ENCODE data around the gene ACOT7. TPM values are rescaled to one million over a fixed set of nuclear protein-coding genes. Genes with fewer than 3 reads are reported as not detected.

The ACOT7 gene
- total RNA-seq, 4 donors from 2014 or later, result 23.5 to 50.7 (median 39.0) TPM

DNA sequence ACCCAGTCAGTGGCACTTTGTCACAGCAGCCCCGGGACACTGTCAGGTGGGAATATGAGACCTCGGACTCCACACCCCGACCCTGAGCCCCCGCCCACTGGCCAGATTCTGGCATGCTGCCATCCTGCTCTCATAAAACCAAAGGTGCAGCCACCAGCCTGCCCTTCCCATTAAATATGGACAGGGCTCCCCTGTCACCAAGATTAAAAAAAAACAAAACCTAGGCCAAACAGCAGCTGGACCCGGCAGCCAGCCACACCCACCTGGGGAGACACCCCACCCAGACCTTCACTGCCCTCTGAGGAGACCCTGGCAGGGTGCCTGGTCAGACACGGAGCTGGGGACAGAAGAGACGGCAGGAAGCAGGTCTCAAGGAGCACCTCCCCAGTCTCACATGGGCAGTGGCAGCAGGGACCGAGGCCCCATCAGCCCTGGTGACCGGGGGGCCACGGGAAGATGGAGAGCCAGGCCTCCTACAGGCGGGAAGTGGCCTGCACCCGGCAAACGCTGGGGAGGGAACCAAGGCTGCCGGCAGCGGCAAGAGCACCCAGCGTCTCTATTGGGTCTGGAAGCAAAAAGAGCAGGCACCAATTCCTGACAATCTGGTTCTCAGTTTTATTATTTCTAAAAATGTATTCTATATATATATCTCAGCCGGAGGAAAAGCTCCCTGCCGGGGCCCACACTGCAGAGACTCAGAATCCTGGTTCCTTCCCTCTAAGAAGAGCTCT, 61.9 kb downstream of the ACOT7 start:
- peaks cover 0 to 40% (median 0%) of the 10 kb centered on the region in 3 donors for H3K36me3 ChIP-seq
- TF ChIP-seq, protein P1, sequence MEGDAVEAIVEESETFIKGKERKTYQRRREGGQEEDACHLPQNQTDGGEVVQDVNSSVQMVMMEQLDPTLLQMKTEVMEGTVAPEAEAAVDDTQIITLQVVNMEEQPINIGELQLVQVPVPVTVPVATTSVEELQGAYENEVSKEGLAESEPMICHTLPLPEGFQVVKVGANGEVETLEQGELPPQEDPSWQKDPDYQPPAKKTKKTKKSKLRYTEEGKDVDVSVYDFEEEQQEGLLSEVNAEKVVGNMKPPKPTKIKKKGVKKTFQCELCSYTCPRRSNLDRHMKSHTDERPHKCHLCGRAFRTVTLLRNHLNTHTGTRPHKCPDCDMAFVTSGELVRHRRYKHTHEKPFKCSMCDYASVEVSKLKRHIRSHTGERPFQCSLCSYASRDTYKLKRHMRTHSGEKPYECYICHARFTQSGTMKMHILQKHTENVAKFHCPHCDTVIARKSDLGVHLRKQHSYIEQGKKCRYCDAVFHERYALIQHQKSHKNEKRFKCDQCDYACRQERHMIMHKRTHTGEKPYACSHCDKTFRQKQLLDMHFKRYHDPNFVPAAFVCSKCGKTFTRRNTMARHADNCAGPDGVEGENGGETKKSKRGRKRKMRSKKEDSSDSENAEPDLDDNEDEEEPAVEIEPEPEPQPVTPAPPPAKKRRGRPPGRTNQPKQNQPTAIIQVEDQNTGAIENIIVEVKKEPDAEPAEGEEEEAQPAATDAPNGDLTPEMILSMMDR (IDR thresholded peaks at IDR 0.05), result peak in 1 of 6 experiments; percentile 4
- TF ChIP-seq POLR2A (IDR thresholded peaks at IDR 0.05), result no peak
- H3K4me3 ChIP-seq, result no peak overlapping the region
- 67 to 81% methylated on average over 8 to 11 of the region's 18 CpGs for WGBS, 2 donors
- intact Hi-C loops (cut with DNase I), result no loop called here
- no peak for DNase-seq
- peaks cover 8 to 37% (median 25%) of the 10 kb centered on the region in 3 donors for H3K4me1 ChIP-seq
- H3K27ac ChIP-seq, result peak overlapping the region in 2 of 4 donors; percentile 53 to 61
- H3K27me3 ChIP-seq, result no peaks in the 10 kb centered on the region
- no peaks in the 10 kb centered on the region for H3K9me3 ChIP-seq

DNA sequence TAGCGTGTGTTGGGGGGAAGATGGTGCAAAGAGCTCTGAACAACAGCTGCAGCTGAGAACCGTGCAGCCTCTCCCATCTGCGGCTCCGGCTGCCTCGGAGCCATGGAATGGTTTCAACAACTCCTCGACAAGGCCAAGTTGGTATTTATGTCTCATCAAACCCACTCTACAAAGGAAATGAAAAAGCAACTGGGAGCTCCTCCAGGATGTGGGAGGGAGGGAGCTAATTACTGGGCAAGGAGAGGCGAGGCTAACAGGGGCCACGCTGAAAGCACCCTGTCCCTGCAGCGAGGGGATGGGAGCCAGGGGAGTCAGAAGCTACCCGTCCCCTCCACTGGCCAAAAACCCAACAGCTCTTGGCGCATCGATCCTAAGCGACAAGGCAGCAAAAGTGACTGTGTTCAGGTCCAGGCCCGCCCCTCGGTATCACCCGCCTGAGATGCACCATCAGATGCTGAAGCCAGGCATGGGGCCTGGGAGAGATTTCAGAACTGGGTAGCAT, 63.1 kb downstream of the ACOT7 start:
- Histone ChIP-seq H3K4me1 (peaks cover 11 to 46% (median 30%) of the 10 kb centered on the region in 3 donors), H3K27me3 (no peaks in the 10 kb centered on the region), H3K4me3 (no peak overlapping the region), H3K9me3 (no peaks in the 10 kb centered on the region), H3K27ac (peak overlapping the region in 3 of 4 donors; percentile 53 to 61 (median 58)), H3K36me3 (peaks cover 0 to 44% (median 0%) of the 10 kb centered on the region in 3 donors)
- 27 to 35% methylated on average over 10 to 16 of the region's 16 CpGs for WGBS, 2 donors
- no peak for DNase-seq
- TF ChIP-seq, protein P1 (IDR thresholded peaks at IDR 0.05), result no peak
- no peak for TF ChIP-seq POLR2A (IDR thresholded peaks at IDR 0.05)
- intact Hi-C loops (cut with DNase I), result no loop called here

DNA sequence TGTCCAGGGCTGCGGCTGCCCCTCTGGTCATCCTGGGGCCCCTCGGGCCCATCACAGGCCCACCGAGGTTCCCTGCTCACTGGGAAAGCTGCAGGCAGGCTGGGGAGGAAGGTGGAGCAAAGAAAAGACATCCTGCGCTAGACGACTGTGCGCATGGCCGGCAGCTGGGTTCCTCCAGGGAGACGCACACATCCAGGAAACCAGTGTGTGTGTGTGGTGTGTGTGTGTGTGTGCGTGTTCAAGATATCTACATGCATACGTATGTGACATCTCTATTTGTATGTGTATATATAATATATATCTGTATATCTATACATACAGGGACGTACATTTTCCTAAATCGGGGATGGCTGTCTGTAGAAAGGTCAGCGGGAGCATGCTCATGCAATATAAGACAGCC, 63.7 kb downstream of the ACOT7 start:
- WGBS, 2 donors, result 53 to 57% methylated on average over 10 to 11 of the region's 13 CpGs
- DNase-seq, result no peak
- Histone ChIP-seq H3K9me3 (no peaks in the 10 kb centered on the region), H3K36me3 (peaks cover 0 to 44% (median 0%) of the 10 kb centered on the region in 3 donors), H3K27ac (peak overlapping the region in 3 of 4 donors; percentile 53 to 61 (median 58)), H3K27me3 (no peaks in the 10 kb centered on the region), H3K4me3 (no peak overlapping the region), H3K4me1 (peaks cover 14 to 52% (median 34%) of the 10 kb centered on the region in 3 donors)
- intact Hi-C loops (cut with DNase I), result no loop called here
- TF ChIP-seq POLR2A (IDR thresholded peaks at IDR 0.05), result no peak
- TF ChIP-seq, protein P1 (IDR thresholded peaks at IDR 0.05), result no peak

DNA sequence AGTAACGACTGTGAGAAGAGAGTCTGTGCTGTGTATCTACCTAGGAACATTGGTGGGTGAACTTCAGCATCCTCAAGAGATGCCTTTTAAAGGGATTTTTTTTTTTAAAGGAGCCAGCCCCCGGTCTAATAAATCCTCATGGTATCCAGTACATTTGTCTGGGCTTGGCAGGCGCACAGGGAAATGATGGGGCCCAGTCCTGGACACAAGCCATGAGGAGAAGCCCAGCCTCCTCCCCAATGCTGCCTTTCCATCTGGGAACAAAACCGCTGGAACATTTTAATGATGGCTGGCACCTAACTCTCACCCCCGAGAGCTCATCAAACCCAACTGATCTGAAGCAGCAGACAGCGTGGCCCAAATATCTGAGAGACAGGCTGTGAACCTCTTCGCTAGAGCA, 64.2 kb downstream of the ACOT7 start:
- Histone ChIP-seq H3K27ac (peak overlapping the region in 3 of 4 donors; percentile 51 to 61 (median 53)), H3K36me3 (peaks cover 0 to 41% (median 0%) of the 10 kb centered on the region in 3 donors), H3K4me1 (peaks cover 14 to 57% (median 36%) of the 10 kb centered on the region in 3 donors), H3K27me3 (no peaks in the 10 kb centered on the region), H3K4me3 (no peak overlapping the region), H3K9me3 (no peaks in the 10 kb centered on the region)
- 45 to 60% methylated on average over 6 to 7 of the region's 7 CpGs for WGBS, 2 donors
- TF ChIP-seq, protein P1 (IDR thresholded peaks at IDR 0.05), result no peak
- no peak for TF ChIP-seq POLR2A (IDR thresholded peaks at IDR 0.05)
- intact Hi-C loops (cut with DNase I), result no loop called here
- no peak for DNase-seq

DNA sequence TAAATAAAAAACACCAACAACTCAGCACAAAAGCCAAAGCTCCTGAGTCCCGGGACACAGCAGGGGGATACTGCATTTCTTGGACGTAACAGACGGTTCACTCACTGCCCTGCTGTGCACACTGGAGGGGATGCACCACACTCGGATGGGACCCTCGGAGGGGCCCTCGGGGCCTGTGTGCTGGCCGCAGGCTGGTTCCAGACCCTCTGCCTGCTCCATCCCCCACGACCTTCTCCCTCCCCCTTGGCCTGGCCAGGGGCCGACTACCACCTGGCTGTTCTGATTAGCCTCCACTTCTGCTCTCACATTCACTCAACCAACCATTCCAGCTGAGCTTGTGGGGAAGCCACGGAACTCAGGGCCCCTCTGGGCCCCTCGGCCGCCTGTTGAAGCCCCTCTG, 64.9 kb downstream of the ACOT7 start:
- WGBS, 2 donors, result 74 to 77% methylated on average over 12 of the region's 12 CpGs
- intact Hi-C loops (cut with DNase I), result no loop called here
- no peak for DNase-seq

More for the DNA sequence above, 64.9 kb downstream of the ACOT7 start:
- no peak overlapping the region for H3K4me3 ChIP-seq
- no peak for TF ChIP-seq POLR2A (IDR thresholded peaks at IDR 0.05)
- TF ChIP-seq, protein P1 (IDR thresholded peaks at IDR 0.05), result no peak
- no peaks in the 10 kb centered on the region for H3K9me3 ChIP-seq
- peaks cover 0 to 36% (median 0%) of the 10 kb centered on the region in 3 donors for H3K36me3 ChIP-seq
- no peaks in the 10 kb centered on the region for H3K27me3 ChIP-seq
- peak overlapping the region in 2 of 4 donors; percentile 36 to 53 for H3K27ac ChIP-seq
- H3K4me1 ChIP-seq, result peaks cover 14 to 58% (median 36%) of the 10 kb centered on the region in 3 donors

All from esophagus squamous epithelium (tissue), 5 donors.